Activated naive CD8-positive, alpha-beta T cell (primary cell): ENCODE results near the gene SHC1.
"Not testable (repeated sequence)": the region's sequence is repeated elsewhere in the genome, so short reads cannot be mapped to it uniquely, and the experiment has no call there.

ENCODE experiments used
- H3K27ac Mint-ChIP-seq: one replicate; pipeline ENCODE4 v1.8.0; 2021; ENCODE audit warnings: mixed read lengths
- H3K27me3 Mint-ChIP-seq: one replicate; pipeline ENCODE4 v1.8.0; 2021; ENCODE audit warnings: mixed read lengths
- H3K36me3 Mint-ChIP-seq: one replicate; pipeline ENCODE4 v1.8.0; 2021; ENCODE audit warnings: mixed read lengths
- H3K4me1 Mint-ChIP-seq: one replicate; pipeline ENCODE4 v1.8.0; 2021; ENCODE audit warnings: low read depth, mixed read lengths
- H3K4me3 Mint-ChIP-seq: one replicate; pipeline ENCODE4 v1.8.0; 2021; ENCODE audit warnings: mild to moderate bottlenecking, mixed read lengths
- H3K9me3 Mint-ChIP-seq: one replicate; pipeline ENCODE4 v1.8.0; 2021; ENCODE audit warnings: low read depth, mixed read lengths

Gene SHC1

GRCh38 chr1:154993572-154994268 lies 23.2 kb upstream of the SHC1 start, which contains the start of gene LENEP:
LENEP (plus strand) TSS chr1:154993586; CDS start chr1:154993608, 22 bp downstream.
- H3K27ac Mint-ChIP-seq = no peak within 1 kb of the TSS
- peaks cover 2% of the 10 kb centered on the region for H3K27me3 Mint-ChIP-seq
- H3K4me1 Mint-ChIP-seq = peaks cover 24% of the 10 kb centered on the region
- no peak within 1 kb of the TSS for H3K4me3 Mint-ChIP-seq
- peaks cover 5% of the 10 kb centered on the region for H3K36me3 Mint-ChIP-seq
- H3K9me3 Mint-ChIP-seq = no peaks in the 10 kb centered on the region

DNA sequence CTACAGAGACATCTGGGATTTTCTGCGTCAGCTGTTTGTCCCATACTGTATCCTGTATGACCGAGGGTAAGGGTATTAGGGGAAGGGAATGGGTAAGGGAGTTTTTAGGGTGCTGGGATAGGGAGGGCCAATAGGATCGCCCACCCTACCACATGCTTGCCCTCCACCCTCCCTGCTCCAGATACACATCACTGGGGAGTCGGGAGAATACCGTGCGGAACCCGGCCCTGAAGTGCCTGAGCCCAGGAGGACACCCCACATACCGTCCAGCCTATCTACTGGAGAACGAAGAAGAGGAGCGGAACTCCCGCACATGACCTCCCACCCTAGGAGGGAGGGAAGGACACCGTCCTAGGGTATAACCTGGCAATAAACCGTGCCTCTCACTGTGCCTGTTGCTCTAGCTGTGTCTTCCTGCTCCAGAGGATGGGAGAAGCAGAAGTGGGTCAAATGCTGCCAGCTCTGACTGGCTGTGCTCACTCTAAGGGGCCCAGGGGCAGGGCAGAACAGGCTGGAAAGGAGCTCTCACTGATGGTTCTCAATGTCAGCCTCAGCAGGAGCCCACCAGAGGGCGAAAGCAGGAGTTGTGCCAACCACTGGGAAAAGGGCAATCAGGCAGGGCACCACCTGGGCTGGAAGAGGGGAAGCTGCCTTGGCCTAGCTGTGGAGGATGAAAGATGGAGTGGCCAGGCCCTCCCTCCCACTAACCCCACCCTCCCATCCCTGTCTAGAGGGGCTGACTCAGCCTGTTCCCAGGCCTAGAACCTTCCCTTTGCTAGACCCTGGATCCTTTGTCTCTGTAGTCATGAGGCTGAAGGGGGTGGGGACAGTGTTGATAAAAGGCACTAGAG lies 22.4 kb upstream of the SHC1 start:
- Mint-ChIP-seq H3K36me3 (peaks cover 5% of the 10 kb centered on the region), H3K27me3 (peaks cover 2% of the 10 kb centered on the region), H3K27ac (no peak overlapping the region), H3K4me1 (peaks cover 24% of the 10 kb centered on the region), H3K9me3 (no peaks in the 10 kb centered on the region), H3K4me3 (no peak overlapping the region)

DNA sequence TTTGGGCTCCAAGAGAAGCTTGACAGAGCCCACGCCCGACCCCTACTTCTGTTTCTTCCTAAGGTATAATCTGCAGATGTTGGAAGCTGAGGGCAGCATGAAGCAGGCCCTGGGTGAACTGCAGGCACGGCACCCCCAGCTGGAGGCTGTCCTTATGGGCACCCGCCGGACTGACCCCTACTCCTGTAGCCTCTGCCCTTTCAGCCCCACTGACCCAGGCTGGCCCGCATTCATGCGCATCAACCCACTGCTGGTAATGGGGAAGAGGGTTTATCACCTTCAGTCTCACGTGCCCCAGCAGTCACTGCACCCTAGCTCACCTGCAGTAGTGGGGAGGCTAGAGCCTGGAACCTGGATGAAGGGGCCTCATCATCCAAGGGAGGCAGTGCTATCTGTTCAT lies 19.7 kb upstream of the SHC1 start:
- no peaks in the 10 kb centered on the region for H3K27me3 Mint-ChIP-seq
- H3K27ac Mint-ChIP-seq = no peak overlapping the region
- no peak overlapping the region for H3K4me3 Mint-ChIP-seq
- peaks cover 18% of the 10 kb centered on the region for H3K4me1 Mint-ChIP-seq
- no peaks in the 10 kb centered on the region for H3K9me3 Mint-ChIP-seq
- peaks cover 3% of the 10 kb centered on the region for H3K36me3 Mint-ChIP-seq

DNA sequence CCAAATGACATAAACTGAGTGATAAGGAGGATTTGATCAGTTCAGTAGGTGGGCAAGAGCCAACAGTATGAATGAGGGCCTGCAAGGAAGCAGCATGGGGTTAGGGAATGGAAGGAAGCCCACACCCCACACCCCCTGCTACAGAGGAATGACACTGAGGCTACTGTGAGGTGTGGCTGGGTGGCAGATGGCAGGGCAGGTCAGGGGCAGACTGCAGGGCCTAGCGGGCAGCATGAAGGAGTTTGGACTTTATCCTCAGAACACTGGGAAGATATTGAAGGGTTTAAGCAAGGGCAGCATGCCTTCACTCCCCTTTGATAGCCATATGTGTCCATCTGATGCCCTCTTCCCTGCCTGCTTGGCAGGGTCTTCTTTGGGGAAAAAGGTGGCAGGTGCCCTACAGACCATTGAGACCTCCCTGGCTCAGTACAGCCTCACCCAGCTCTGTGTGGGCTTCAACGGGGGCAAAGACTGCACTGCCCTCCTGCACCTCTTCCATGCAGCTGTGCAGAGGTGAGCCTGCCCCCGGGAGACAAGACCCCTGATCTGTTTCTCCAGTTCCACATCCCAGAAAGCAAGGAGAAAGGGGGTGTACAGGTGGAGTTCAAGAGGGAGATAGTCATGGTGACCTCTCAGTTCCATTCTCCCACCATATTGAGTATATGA lies 18.8 kb upstream of the SHC1 start:
- Mint-ChIP-seq H3K36me3 (peaks cover 3% of the 10 kb centered on the region), H3K27ac (no peak overlapping the region), H3K4me3 (no peak overlapping the region), H3K9me3 (no peaks in the 10 kb centered on the region), H3K27me3 (no peaks in the 10 kb centered on the region), H3K4me1 (peaks cover 20% of the 10 kb centered on the region)

- peaks cover 26% of the 10 kb centered on the region for H3K4me1 Mint-ChIP-seq
- no peaks in the 10 kb centered on the region for H3K27me3 Mint-ChIP-seq
- H3K27ac Mint-ChIP-seq = no peak overlapping the region
- H3K4me3 Mint-ChIP-seq = no peak overlapping the region
- H3K36me3 Mint-ChIP-seq = peaks cover 3% of the 10 kb centered on the region
- H3K9me3 Mint-ChIP-seq = no peaks in the 10 kb centered on the region
Observed at GRCh38 chr1:154988058-154988954, 17.8 kb upstream of the SHC1 start.

- no peak overlapping the region for H3K4me3 Mint-ChIP-seq
- no peaks in the 10 kb centered on the region for H3K27me3 Mint-ChIP-seq
- no peaks in the 10 kb centered on the region for H3K9me3 Mint-ChIP-seq
- H3K4me1 Mint-ChIP-seq = peaks cover 26% of the 10 kb centered on the region
- no peak overlapping the region for H3K27ac Mint-ChIP-seq
- peaks cover 3% of the 10 kb centered on the region for H3K36me3 Mint-ChIP-seq
Observed at GRCh38 chr1:154987326-154987725, 16.8 kb upstream of the SHC1 start.

GRCh38 chr1:154986736-154987135 lies 16.2 kb upstream of the SHC1 start:
- not testable (repeated sequence) for H3K36me3 Mint-ChIP-seq, H3K27me3 Mint-ChIP-seq, H3K27ac Mint-ChIP-seq, H3K4me3 Mint-ChIP-seq, H3K9me3 Mint-ChIP-seq
- peaks cover 26% of the 10 kb centered on the region for H3K4me1 Mint-ChIP-seq

DNA sequence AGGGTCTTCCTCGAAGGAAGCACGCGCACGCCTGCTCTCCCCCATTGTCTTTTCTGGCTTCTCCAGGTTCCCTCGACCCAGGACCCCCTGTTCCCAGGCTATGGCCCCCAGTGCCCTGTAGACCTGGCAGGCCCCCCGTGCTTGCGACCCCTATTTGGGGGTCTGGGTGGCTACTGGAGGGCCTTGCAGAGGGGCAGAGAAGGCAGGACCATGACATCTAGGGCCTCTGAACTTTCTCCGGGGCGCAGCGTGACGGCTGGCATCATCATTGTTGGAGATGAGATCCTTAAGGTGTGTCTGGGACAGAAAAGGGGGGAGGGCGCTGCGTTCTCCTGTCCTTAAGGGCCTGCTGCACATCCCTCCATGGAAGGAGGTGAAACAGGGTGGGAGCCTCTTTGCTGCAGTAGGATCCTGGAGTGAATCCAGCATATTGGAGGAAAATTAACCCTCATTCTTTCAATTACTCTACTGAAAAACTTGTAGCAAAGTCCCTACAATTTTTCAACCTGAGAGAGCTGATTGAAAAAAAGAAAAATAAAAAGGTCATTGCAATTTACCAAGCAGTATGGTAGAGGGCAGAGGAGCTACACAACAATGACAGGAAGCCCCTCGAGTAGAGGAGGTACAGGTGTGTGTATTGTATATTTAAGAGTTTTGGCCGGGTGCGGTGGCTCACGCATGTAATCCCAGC lies 13.4 kb upstream of the SHC1 start:
- Mint-ChIP-seq H3K36me3 (peaks cover 2% of the 10 kb centered on the region), H3K9me3 (no peaks in the 10 kb centered on the region), H3K4me1 (peaks cover 15% of the 10 kb centered on the region), H3K4me3 (no peak overlapping the region), H3K27me3 (no peaks in the 10 kb centered on the region), H3K27ac (no peak overlapping the region)

DNA sequence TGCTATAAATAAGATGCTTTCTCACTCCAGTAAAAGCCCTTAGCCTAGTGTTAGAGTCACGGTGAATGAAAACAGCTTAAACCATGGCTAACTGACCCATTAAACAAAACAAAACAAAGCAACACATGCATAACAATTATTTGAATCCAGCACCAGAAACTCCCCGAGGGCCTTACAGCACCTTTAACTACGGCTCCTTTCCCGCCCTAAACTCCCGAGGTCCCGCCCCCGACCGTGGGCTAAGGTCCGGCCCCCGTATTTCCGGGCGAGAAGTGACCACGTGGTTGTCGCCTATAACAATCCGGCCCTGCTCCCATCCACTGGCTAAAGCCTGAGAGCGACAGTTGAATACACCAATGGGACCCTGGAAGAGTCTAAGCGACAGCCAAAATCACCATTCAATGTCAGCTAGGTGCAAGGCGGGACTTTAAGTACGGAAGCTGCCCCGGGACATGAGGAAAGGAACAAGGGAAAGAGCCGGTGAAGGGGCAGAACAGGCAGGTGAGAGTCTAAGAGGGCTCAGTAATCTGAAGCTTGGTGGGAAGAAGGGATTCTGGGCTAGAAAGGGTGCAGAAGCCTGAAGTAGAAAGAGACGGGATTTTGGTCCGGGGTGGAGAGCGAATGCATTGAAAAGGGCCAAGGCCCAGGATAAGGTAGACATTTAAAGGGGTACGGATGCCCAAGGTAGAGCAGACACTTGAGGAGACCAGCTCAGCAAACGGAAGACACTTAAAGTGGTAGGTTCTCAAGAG lies 12.5 kb upstream of the SHC1 start, which contains the start of gene FLAD1:
FLAD1 (plus strand) TSS at position 448 of the 752 bp plus-strand sequence. CDS start 351 bp downstream, outside the sequence.
- Mint-ChIP-seq H3K27ac (no peak within 1 kb of the TSS), H3K4me3 (no peak within 1 kb of the TSS), H3K36me3 (peaks cover 2% of the 10 kb centered on the region), H3K27me3 (no peaks in the 10 kb centered on the region), H3K4me1 (peaks cover 10% of the 10 kb centered on the region), H3K9me3 (no peaks in the 10 kb centered on the region)

DNA sequence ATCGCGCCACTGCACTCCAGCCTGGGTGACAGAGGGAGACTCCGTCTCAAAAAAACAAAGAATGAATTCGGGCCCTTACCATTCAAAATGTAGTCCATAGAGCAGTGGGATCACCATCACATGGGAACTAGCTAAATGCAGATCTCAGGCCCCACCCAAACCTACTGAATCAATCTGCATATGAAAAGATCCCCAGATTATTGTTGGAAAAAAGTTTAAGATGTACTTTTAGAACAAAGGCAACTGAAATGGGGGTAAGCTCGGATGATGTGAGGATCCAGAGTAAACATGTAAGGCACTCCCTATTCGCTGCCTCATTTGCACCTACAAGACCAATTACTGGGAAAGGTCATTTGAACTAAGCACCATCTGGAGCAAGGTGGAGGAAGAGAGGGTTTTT lies 11.8 kb upstream of the SHC1 start:
- H3K27ac Mint-ChIP-seq = no peak overlapping the region
- no peaks in the 10 kb centered on the region for H3K9me3 Mint-ChIP-seq
- H3K4me1 Mint-ChIP-seq = peaks cover 8% of the 10 kb centered on the region

GRCh38 chr1:154978360-154978759 lies 7.8 kb upstream of the SHC1 start:
- no peaks in the 10 kb centered on the region for H3K27me3 Mint-ChIP-seq
- H3K27ac Mint-ChIP-seq = no peak overlapping the region
- no peak overlapping the region for H3K4me3 Mint-ChIP-seq
- H3K4me1 Mint-ChIP-seq = no peaks in the 10 kb centered on the region
- H3K36me3 Mint-ChIP-seq = peaks cover 2% of the 10 kb centered on the region
- no peaks in the 10 kb centered on the region for H3K9me3 Mint-ChIP-seq

More for the DNA sequence above, 11.8 kb upstream of the SHC1 start:
- no peak overlapping the region for H3K4me3 Mint-ChIP-seq
- no peaks in the 10 kb centered on the region for H3K27me3 Mint-ChIP-seq
- peaks cover 2% of the 10 kb centered on the region for H3K36me3 Mint-ChIP-seq

DNA sequence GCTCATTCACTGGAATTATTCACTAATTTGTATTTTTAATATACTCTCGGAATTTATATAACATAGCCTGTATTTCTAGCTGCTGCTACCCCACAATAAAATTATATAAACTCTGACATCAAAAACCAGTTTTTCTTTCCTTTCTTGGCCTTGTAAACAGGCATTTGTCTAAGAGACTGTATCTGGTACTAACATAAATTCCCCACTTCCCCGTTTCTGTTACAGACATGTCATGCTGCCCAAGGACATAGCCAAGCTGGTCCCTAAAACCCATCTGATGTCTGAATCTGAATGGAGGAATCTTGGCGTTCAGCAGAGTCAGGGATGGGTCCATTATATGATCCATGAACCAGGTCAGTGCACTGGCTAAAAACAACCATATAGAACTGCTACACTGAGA lies 7.2 kb upstream of the SHC1 start:
- H3K27me3 Mint-ChIP-seq, H3K4me3 Mint-ChIP-seq, H3K9me3 Mint-ChIP-seq, H3K36me3 Mint-ChIP-seq, H3K4me1 Mint-ChIP-seq: not testable (repeated sequence)
- peak overlapping the region; percentile 59 for H3K27ac Mint-ChIP-seq

DNA sequence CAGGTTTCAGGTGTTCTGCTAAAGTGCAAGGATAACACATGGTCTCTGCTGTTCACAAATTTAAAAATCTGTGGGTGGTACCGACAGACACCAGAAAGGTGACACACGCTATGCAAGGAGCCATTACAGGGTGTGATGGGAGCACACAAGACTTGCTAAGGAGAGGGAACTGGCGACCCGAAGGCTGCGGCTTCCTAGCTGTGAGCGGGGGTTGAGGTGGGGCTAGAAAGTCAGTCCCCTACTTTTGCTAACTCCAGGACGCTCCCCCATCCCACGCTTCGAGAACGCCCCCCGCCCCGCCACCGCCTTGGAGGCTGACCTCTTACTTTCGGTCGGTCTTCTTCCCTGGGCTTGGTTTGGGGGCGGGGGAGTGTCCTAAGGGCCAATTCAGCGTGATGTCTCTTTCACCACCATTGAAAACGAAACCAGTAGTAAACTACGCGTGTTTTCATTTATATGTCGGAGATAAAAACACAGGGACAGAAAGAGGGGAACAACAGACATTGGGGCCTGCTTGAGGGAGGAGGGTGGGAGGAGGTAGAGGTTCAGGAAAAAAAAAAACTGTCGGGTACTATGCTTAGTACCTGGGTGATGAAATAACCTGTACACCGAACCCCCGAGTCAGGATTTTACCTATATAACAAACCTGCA lies 5.0 kb upstream of the SHC1 start:
- H3K27ac Mint-ChIP-seq = no peak overlapping the region
- no peaks in the 10 kb centered on the region for H3K27me3 Mint-ChIP-seq

More for the DNA sequence above, 5.0 kb upstream of the SHC1 start:
- H3K36me3 Mint-ChIP-seq = peaks cover 5% of the 10 kb centered on the region
- no peaks in the 10 kb centered on the region for H3K9me3 Mint-ChIP-seq
- peaks cover 23% of the 10 kb centered on the region for H3K4me1 Mint-ChIP-seq
- no peak overlapping the region for H3K4me3 Mint-ChIP-seq
